Left renal pelvis (tissue), 4 donors: ENCODE measurements around the gene ONECUT1. TPM values are rescaled to one million over a fixed set of nuclear protein-coding genes. Genes with fewer than 3 reads are reported as not detected.

Source experiments
- DNase-seq, 4 donors: peaks; one replicate each; pipeline ENCODE4 v3.0.0-alpha.2; 2013; ENCODE audit warnings: low read depth in 4 of 4, low spot score in 3 of 4
- polyA plus RNA-seq, 4 donors: library from polyadenylated mRNA; unstranded; fragments of 120-200 nt; gene quantifications; one replicate each; pipeline ENCODE4 v1.2.1, GENCODE V29; 2013; ENCODE audit not compliant: insufficient read length in 4 of 4

The ONECUT1 gene
- polyA plus RNA-seq, 4 donors, result 0.14 to 0.29 (median 0.20) TPM; not detected in 1

GRCh38 chr15:52734329-52734728 lies 55.8 kb downstream of the ONECUT1 start:
- no peak for DNase-seq

GRCh38 chr15:52733696-52734255 lies 56.4 kb downstream of the ONECUT1 start:
- DNase-seq, result no peak

GRCh38 chr15:52733088-52733487 lies 57.0 kb downstream of the ONECUT1 start:
- DNase-seq, result no peak

- no peak for DNase-seq
Measured at GRCh38 chr15:52732551-52732950, 57.6 kb downstream of the ONECUT1 start.

GRCh38 chr15:52731732-52732470 lies 58.2 kb downstream of the ONECUT1 start:
- no peak for DNase-seq

- no peak for DNase-seq
Measured at GRCh38 chr15:52731004-52731403, 59.1 kb downstream of the ONECUT1 start.

- DNase-seq, result no peak
Measured at GRCh38 chr15:52730594-52730993, 59.5 kb downstream of the ONECUT1 start.

- no peak for DNase-seq
Measured at GRCh38 chr15:52730173-52730572, 60.0 kb downstream of the ONECUT1 start.

GRCh38 chr15:52728899-52729298 lies 61.2 kb downstream of the ONECUT1 start:
- no peak for DNase-seq

GRCh38 chr15:52727815-52728214 lies 62.3 kb downstream of the ONECUT1 start:
- DNase-seq, result no peak

GRCh38 chr15:52726195-52726594 lies 63.9 kb downstream of the ONECUT1 start:
- DNase-seq, result no peak

GRCh38 chr15:52718551-52718950 lies 71.6 kb downstream of the ONECUT1 start:
- no peak for DNase-seq

GRCh38 chr15:52717924-52718323 lies 72.2 kb downstream of the ONECUT1 start:
- no peak for DNase-seq

GRCh38 chr15:52717481-52717880 lies 72.7 kb downstream of the ONECUT1 start:
- no peak for DNase-seq

GRCh38 chr15:52716536-52716935 lies 73.6 kb downstream of the ONECUT1 start:
- DNase-seq, result no peak

GRCh38 chr15:52715411-52715810 lies 74.7 kb downstream of the ONECUT1 start:
- DNase-seq, result no peak

GRCh38 chr15:52714968-52715367 lies 75.2 kb downstream of the ONECUT1 start:
- no peak for DNase-seq

- no peak for DNase-seq
Measured at GRCh38 chr15:52710708-52711389, 79.3 kb downstream of the ONECUT1 start.

- no peak for DNase-seq
Measured at GRCh38 chr15:52710050-52710707, 80.0 kb downstream of the ONECUT1 start.

GRCh38 chr15:52709187-52709981 lies 80.8 kb downstream of the ONECUT1 start:
- DNase-seq, result no peak
